Endometrial microvascular endothelial cells (primary cell): ENCODE results near the gene PPP2R1A. TPM values are rescaled to one million over a fixed set of nuclear protein-coding genes. Genes with fewer than 3 reads are reported as not detected.

ENCODE experiments used
- in situ Hi-C: cut with HindIII; loops from 2 replicates; pipeline ENCODE4 v1.10.0; 2017; ENCODE audit warnings: low sequenced_read_pairs, low pct_unique_long_range_greater_than_20kb; ENCODE audit errors: inconsistent ontology term
- total RNA-seq: library from RNA; depleted of rRNA; stranded (reverse); fragments of >200 nt; gene quantifications from one replicate; pipeline ENCODE4 v1.2.3, GENCODE V29; 2015; ENCODE audit errors: inconsistent ontology term

PPP2R1A gene
- total RNA-seq = 327 TPM

- in situ Hi-C loops = no loop called here
Measured at GRCh38 chr19:52189735-52190486, at the start of gene PPP2R1A. Gene PPP2R1A (plus strand): TSS chr19:52190052. CDS start chr19:52190097, 45 bp downstream.

GRCh38 chr19:52141203-52141602 lies 48.6 kb upstream of the PPP2R1A start:
- in situ Hi-C loops = no loop called here

GRCh38 chr19:52142001-52142595 lies 47.8 kb upstream of the PPP2R1A start:
- in situ Hi-C loops = no loop called here

GRCh38 chr19:52148256-52148655 lies 41.6 kb upstream of the PPP2R1A start:
- in situ Hi-C loops = no loop called here

GRCh38 chr19:52155596-52156359 lies 34.1 kb upstream of the PPP2R1A start:
- in situ Hi-C loops = no loop called here

GRCh38 chr19:52170304-52170703 lies 19.5 kb upstream of the PPP2R1A start:
- in situ Hi-C loops = no loop called here

GRCh38 chr19:52170863-52171320 lies 19.0 kb upstream of the PPP2R1A start:
- in situ Hi-C loops = no loop called here

GRCh38 chr19:52171321-52172169 lies 18.3 kb upstream of the PPP2R1A start, which contains the start of gene ZNF836:
Gene ZNF836 (minus strand): TSS chr19:52171621. CDS start chr19:52168072, 3,549 bp downstream.
- in situ Hi-C loops = no loop called here

GRCh38 chr19:52172347-52172746 lies 17.5 kb upstream of the PPP2R1A start:
- in situ Hi-C loops = no loop called here

- in situ Hi-C loops = no loop called here
Measured at GRCh38 chr19:52176574-52176973, 13.3 kb upstream of the PPP2R1A start.

GRCh38 chr19:52187407-52187806 lies 2.4 kb upstream of the PPP2R1A start:
- in situ Hi-C loops = no loop called here

- in situ Hi-C loops = no loop called here
Measured at GRCh38 chr19:52188822-52189734, 774 bp upstream of the PPP2R1A start.

- in situ Hi-C loops = no loop called here
Measured at GRCh38 chr19:52190487-52191293, 838 bp downstream of the PPP2R1A start.

GRCh38 chr19:52191389-52191788 lies 1.5 kb downstream of the PPP2R1A start:
- in situ Hi-C loops = no loop called here

- in situ Hi-C loops = no loop called here
Measured at GRCh38 chr19:52191951-52192350, 2.1 kb downstream of the PPP2R1A start.

GRCh38 chr19:52196256-52196967 lies 6.6 kb downstream of the PPP2R1A start:
- in situ Hi-C loops = no loop called here
